ENCODE data around the gene COX6B2. TPM values are rescaled to one million over a fixed set of nuclear protein-coding genes. Genes with fewer than 3 reads are reported as not detected.

COX6B2 gene
- total RNA-seq, 2 donors from 2014 or later: 10.2 TPM; not detected in 1

DNA sequence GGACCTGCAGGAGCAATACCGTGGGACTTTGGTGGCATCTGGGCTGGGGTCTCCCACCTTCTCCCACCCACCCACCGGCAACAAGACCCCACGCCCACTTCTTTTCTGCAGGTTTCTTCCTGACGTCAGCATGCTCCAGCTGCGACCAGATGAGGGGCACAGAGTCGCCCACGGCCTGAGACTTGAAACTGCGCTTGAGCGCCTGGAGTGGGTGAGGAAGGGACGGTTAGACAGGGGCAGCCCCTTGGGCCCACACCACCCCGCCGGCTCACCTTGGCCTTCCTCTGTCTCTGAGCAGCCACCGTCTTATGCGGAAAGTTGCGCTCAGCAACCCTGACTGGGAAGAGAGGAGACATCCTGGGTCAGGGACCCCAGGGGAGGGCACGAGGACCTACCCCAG is 6.4 kb upstream of the COX6B2 start:
- H3K36me3 ChIP-seq: no peaks in the 10 kb centered on the region
- no peak overlapping the region for H3K27ac ChIP-seq
- H3K9me3 ChIP-seq: no peaks in the 10 kb centered on the region
- DNase-seq (ENCODE audit: low spot score): no peak
- H3K4me1 ChIP-seq (replicated peaks): no peaks in the 10 kb centered on the region
- no peaks in the 10 kb centered on the region for H3K27me3 ChIP-seq (replicated peaks; ENCODE audit: insufficient read depth)
- intact Hi-C loops (cut with DNase I): no loop called here
- no peak for TF ChIP-seq CTCF (IDR thresholded peaks at IDR 0.05)
- TF ChIP-seq POLR2A (IDR thresholded peaks at IDR 0.05): no peak
- no peak for TF ChIP-seq POLR2AphosphoS5 (IDR thresholded peaks at IDR 0.05)
- WGBS: 95% methylated on average over 16 of the region's 16 CpGs
- H3K4me3 ChIP-seq: no peak overlapping the region

- no peak overlapping the region for H3K27ac ChIP-seq
- no peaks in the 10 kb centered on the region for H3K9me3 ChIP-seq
- WGBS: 67% methylated on average over 31 of the region's 32 CpGs
- intact Hi-C loops (cut with DNase I): no loop called here
- DNase-seq (ENCODE audit: low spot score): no peak
- TF ChIP-seq POLR2A (IDR thresholded peaks at IDR 0.05) (no peak), CTCF (IDR thresholded peaks at IDR 0.05) (no peak), POLR2AphosphoS5 (IDR thresholded peaks at IDR 0.05) (no peak)
- H3K4me1 ChIP-seq (replicated peaks): no peaks in the 10 kb centered on the region
- no peaks in the 10 kb centered on the region for H3K27me3 ChIP-seq (replicated peaks; ENCODE audit: insufficient read depth)
- no peak overlapping the region for H3K4me3 ChIP-seq
- H3K36me3 ChIP-seq: no peaks in the 10 kb centered on the region
Measured at GRCh38 chr19:55358943-55359908, 4.7 kb upstream of the COX6B2 start.

DNA sequence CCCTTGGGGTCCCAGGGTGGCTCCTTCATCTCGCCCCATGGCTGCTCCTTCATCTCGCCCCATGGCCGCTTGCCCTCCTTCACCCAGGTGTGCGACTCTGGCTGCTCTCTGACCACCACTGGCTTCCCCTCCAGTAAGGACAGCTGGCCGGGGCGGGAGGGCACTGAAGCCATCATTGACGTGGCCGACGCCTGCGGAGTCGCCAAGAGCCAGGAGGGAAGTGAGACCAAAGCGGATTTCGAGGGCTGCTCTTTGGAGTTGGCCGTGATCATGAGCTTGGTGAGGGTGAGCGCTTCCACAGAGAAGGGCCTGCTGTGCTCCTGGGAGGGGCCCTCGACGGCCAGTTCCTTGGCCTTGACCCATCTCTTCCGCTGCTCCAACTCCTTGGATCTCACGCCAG is 4.0 kb upstream of the COX6B2 start:
- Histone ChIP-seq H3K9me3 (no peaks in the 10 kb centered on the region), H3K4me1 (replicated peaks) (peaks cover 2% of the 10 kb centered on the region), H3K36me3 (no peaks in the 10 kb centered on the region), H3K27me3 (replicated peaks; ENCODE audit: insufficient read depth) (no peaks in the 10 kb centered on the region), H3K4me3 (no peak overlapping the region), H3K27ac (no peak overlapping the region)
- WGBS: 90% methylated on average over 19 of the region's 19 CpGs
- no peak for TF ChIP-seq POLR2AphosphoS5 (IDR thresholded peaks at IDR 0.05)
- TF ChIP-seq CTCF (IDR thresholded peaks at IDR 0.05): no peak
- no peak for TF ChIP-seq POLR2A (IDR thresholded peaks at IDR 0.05)
- DNase-seq (ENCODE audit: low spot score): no peak
- intact Hi-C loops (cut with DNase I): no loop called here

DNA sequence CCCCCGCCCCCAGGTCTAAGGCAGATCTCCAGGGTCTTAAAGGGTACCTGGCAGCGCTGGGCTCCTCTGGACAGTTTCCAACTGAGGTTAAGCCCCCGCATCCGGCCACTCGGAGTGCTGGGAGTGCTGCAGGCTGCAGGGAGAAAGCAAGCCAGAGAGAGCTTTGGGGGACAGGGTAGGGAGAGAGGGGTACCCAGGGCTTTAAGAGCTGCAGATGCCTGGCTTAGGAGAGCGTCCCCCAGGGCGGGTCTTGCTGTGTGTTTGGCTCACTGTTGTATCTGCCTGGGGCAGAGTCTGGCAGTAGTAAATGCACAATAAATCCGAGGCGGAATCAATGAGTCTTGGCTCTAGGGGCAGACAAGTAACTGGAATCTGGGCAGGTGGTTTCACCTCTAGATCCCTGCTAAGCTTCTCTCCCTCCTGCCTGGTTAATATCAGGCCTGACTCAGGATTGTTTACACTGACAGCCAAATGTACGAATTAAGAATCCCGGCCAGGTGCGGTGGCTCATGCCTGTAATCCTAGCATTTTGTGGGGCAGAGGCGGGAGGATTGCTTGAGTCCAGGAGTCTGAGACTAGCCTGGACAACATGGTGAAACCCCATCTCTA is 798 bp upstream of the COX6B2 start:
- Histone ChIP-seq H3K27me3 (replicated peaks; ENCODE audit: insufficient read depth) (peaks cover 3% of the 10 kb centered on the region), H3K9me3 (no peaks in the 10 kb centered on the region), H3K4me1 (replicated peaks) (peaks cover 5% of the 10 kb centered on the region), H3K36me3 (no peaks in the 10 kb centered on the region), H3K27ac (no peak overlapping the region), H3K4me3 (no peak overlapping the region)
- DNase-seq (ENCODE audit: low spot score): no peak
- 28% methylated on average over 12 of the region's 13 CpGs for WGBS
- intact Hi-C loops (cut with DNase I): no loop called here
- no peak for TF ChIP-seq POLR2AphosphoS5 (IDR thresholded peaks at IDR 0.05)
- no peak for TF ChIP-seq CTCF (IDR thresholded peaks at IDR 0.05)
- TF ChIP-seq POLR2A (IDR thresholded peaks at IDR 0.05): no peak

Data from prostate gland (tissue), 2 donors.